Measurements from ENCODE around the gene CHST11. TPM values are rescaled to one million over a fixed set of nuclear protein-coding genes. Genes with fewer than 3 reads are reported as not detected.

CHST11 gene
- total RNA-seq, 1 experiment from 2014 or later = 6.7 TPM

- H4K91ac ChIP-seq (ENCODE audit: insufficient read length, low read depth, low read length) = no peak overlapping the region
- no peak overlapping the region for H2BK5ac ChIP-seq (ENCODE audit: insufficient read length, low read length)
- H3K23me2 ChIP-seq (ENCODE audit: insufficient read length, low read depth, low read length, poor library complexity, severe bottlenecking) = no peaks in the 10 kb centered on the region
- no peaks in the 10 kb centered on the region for H3K79me2 ChIP-seq (ENCODE audit: insufficient read depth, low read length)
- H3K27me3 ChIP-seq (ENCODE audit: insufficient read depth, low read length) = no peaks in the 10 kb centered on the region
- no peak overlapping the region for H2BK15ac ChIP-seq (ENCODE audit: low read depth, low read length)
- H3K4me1 ChIP-seq (ENCODE audit: insufficient read depth, low read length) = no peaks in the 10 kb centered on the region
- no peak overlapping the region for H3K23ac ChIP-seq (ENCODE audit: insufficient read length, low read depth, low read length)
- H3K27me3 Mint-ChIP-seq (ENCODE audit: low read depth) = no peaks in the 10 kb centered on the region; the same call in 1 of the 2 replicates
- no peak overlapping the region for H3K56ac ChIP-seq (ENCODE audit: insufficient read length, low read depth, low read length)
- H3K14ac ChIP-seq (ENCODE audit: insufficient read depth, low read length) = no peak overlapping the region
- H3K79me1 ChIP-seq (ENCODE audit: insufficient read depth, low read depth, low read length, poor library complexity, severe bottlenecking) = no peaks in the 10 kb centered on the region
- H3K4me1 Mint-ChIP-seq = peaks cover 11 to 18% of the 10 kb centered on the region in 2 experiments
- H3K9ac ChIP-seq (ENCODE audit: extremely low read depth, insufficient read length, low read length) = no peak overlapping the region
- H3K27ac Mint-ChIP-seq = no peak overlapping the region
- no peak overlapping the region for H2BK12ac ChIP-seq (ENCODE audit: insufficient read length, low read depth, low read length)
- no peak for TF ChIP-seq CTCF (conservative IDR thresholded peaks at IDR 0.05)
- H3T11ph ChIP-seq (ENCODE audit: low read length) = no peak overlapping the region
- H3K9me3 Mint-ChIP-seq = no peaks in the 10 kb centered on the region
- H3K18ac ChIP-seq (ENCODE audit: insufficient read length, low read depth, low read length) = no peak overlapping the region
- no peak overlapping the region for H3K4ac ChIP-seq (ENCODE audit: low read depth, low read length)
- no CpG with 5 or more reads among the region's 6 CpGs for WGBS (ENCODE audit: extremely low coverage, insufficient read length, low lambda C conversion rate)
- no peak overlapping the region for H2AFZ ChIP-seq (ENCODE audit: low read length)
- H4K20me1 ChIP-seq (ENCODE audit: control insufficient read depth, insufficient read depth, insufficient read length) = peaks cover 3% of the 10 kb centered on the region
- no peaks in the 10 kb centered on the region for H3K36me3 Mint-ChIP-seq (ENCODE audit: insufficient read depth in 1 of 3, low read depth in 3 of 3)
- no peak overlapping the region for H3K4me2 ChIP-seq (ENCODE audit: insufficient read depth, insufficient read length, low read length)
- H2BK20ac ChIP-seq (ENCODE audit: low read depth, low read length, poor library complexity, severe bottlenecking) = no peak overlapping the region
- H3K9me3 ChIP-seq (ENCODE audit: control insufficient read depth, low read depth, low read length) = no peaks in the 10 kb centered on the region
- H3K4me3 Mint-ChIP-seq = no peak overlapping the region
- no peak overlapping the region for H2AK5ac ChIP-seq (ENCODE audit: insufficient read length, low read length)
- no peak overlapping the region for H4K5ac ChIP-seq (ENCODE audit: insufficient read length, low read depth, low read length)
- H2BK120ac ChIP-seq (ENCODE audit: low read depth, low read length, poor library complexity, severe bottlenecking) = no peak overlapping the region
- no peak for DNase-seq
- no peak overlapping the region for H4K8ac ChIP-seq (replicated peaks; ENCODE audit: insufficient read length, low read depth, low read length)
- H3K27ac ChIP-seq (ENCODE audit: insufficient read length, low read depth, low read length) = no peak overlapping the region
These were observed 205.5 kb downstream of the CHST11 start for GRCh38 chr12:104662203-104662602.
